UCSD-AML1 (cell line): ENCODE measurements around the gene EIF2S2.

ENCODE experiments used
- DNase-seq: peaks from one replicate; lab custom pipeline; 2025; ENCODE audit not compliant: unreplicated experiment; lab: John Stamatoyannopoulos, UW

EIF2S2 gene

DNA sequence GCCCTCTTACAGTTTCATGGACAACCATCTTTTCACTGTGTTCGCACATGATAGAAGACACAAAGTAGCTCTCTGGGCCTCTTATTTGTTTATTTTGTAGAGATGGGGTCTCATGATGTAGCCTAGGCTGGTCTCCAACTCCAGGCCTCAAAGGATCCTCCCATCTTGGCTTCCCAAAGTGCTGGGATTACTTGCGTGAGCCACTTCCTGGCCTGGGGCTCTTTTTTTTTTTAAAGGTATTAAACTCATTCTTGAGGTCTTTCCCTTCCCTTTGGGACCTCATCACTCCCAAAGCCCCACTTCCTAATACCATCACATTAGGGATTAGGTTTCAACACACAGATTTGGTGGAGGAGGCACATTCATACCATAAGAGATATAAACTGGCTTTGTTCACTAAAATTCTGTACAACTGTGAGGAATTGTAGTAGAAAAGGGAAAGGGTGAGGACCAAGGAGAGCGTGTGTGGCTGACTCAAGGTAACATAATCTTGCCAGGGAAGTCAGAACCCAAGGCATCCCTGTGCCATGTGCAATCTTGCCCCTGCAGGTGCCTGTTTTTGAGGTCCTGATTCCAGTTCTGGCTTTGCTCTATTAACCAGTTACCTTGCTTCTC, 45.5 kb downstream of the EIF2S2 start:
- DNase-seq = no peak

DNA sequence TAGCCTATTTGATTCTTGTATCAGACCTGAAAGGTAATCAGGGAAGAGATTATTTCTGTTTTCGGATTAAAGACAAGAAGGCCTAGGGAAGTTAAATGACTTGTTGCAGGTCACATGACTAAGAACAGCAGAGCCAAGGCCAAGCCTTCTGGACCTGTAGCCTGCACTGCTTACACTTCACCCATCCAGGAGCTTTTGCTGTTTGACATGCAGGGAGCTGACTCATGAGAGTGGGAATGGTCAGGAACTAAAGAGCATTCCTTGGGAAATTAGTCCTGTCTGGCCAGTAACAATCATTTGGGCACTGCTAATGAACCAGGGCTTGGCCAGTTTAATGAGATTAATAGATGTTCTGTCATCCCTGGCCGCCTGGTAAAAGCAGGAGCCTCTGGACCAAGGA, 46.8 kb downstream of the EIF2S2 start:
- no peak for DNase-seq

DNA sequence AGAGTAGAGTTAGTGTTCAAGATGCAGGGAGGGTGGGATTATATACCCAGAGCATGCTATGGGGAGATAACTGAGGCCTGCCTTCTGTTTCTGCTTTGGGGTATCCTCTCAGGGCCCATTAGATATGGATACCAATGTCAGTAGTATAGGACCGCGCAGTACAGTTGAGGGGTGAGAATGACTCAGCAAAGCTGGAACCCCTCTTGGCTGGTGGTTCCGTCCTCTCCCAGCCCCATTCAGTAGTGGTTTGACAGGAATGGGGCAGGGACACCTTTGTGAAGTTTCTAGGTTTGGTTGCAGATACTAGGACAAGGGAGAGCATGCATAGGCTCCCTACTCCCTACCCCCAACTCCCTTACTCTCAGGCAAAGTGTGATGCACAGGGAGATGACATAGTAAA, 47.8 kb downstream of the EIF2S2 start:
- no peak for DNase-seq

DNA sequence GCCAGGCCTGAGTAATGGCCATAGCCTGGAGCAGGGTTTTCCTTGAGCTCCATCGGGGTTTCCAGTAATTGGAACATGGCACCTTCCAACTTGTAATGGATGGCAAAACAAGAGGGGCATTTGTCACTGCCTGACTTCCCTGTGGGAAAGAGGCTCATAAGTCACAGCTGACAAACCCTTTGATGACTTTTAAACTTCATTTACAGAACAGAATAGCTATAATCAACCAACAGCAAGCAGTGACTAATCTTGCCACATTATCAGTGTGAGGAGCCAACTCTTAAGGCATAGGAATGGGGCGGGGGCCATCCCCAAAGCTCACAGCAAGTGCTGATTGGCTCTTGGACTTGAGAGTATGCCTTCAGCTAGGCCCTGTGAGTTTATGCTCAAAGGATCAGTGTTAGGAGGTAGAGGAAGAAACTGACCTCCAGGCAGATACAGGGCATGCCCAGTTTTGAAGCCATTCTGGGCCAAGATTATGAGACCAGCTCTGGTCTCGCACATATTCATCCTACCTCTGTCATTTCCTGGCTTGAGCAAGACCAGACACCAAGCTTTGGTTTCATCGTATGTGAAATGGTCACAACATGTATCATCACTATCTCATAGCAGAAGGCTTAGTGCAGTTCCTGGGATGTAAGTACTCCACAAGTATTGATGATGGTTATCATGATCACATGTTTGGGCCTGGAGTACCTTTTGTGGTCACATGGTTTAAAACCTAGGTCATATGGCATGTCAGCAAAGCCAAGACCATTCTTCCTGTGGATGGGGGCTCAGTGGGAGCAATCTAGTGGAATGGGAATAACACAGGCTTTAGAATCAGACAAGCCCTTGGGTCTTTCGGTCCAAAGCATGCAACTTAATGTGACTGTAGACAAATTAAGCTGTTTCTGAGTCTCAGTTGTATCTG, 49.2 kb downstream of the EIF2S2 start:
- no peak for DNase-seq

DNA sequence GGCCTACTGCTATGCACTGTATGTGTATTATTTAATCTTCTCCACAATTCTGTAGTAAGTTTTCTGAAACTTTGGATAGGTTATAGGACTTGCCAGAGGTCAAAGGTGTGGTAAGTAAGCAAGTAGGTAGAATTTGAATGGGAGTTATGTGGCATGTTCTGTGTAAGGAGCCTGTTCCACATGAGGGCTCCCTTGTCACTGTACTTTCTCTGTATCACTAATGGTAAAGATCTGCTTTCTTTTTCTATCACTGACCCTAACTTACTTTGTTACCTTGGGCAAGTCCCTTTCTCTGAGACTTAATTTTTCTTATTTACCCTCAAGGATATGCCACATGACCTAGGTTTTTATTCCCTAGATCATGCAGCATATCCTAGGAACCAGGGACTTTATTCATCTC, 50.3 kb downstream of the EIF2S2 start:
- DNase-seq = no peak

DNA sequence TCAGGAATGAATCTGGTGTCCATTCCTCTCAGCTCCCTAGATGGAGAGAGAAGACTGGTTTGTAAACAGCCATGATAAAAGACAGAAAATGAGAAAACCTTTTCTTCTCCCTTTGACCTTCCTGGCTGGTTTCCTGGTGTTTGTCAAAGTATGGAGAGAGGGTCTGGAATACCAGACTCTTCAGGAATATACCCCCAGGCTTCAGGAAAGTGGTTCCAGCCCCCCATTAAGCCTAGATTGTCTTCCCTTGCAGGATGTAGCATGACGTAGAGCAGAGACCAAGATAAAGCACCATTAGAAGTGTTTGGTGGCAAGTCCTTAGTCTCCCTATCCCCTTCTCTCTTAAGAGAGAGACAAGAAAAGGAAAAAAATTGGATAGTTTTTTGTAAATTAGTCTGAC, 51.1 kb downstream of the EIF2S2 start:
- no peak for DNase-seq

DNA sequence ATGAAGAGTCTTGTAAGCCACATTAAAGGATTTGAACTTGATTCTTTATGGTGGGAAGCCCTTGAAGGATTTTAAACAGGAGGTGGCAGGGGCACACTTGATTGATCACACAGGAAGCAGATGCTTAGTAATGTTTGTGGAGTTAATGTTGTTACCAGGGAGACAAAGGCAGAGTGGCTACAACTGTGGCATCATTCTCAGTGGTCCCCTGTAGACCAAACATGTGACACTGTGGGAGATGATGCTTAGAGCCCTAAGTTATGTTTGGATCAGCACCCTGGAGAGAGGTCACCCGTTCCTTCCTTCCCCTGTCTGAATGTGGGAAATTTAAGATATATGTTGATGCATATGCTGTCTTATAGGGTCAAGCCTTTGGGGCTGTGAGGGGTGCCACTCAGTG, 53.2 kb downstream of the EIF2S2 start:
- no peak for DNase-seq

DNA sequence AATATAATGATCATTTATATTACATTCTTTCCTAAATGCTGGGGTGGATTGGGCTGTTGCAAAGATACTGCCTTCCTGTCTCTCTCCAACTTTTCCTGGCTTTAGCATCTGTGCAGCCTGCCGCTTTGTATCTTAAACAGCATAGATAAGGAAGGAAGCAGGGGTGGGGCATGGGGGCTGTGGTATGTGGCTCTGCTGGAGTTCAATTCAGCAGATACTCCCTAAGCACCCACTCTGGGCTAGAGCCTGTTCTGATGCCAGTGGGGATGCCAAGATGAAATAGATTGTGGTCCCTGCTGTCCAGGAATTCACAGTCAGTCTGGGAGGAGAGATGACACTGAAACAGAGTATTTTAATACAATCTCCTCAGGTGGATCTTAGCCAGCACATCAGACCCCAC, 56.8 kb downstream of the EIF2S2 start:
- DNase-seq = peak; percentile 24

DNA sequence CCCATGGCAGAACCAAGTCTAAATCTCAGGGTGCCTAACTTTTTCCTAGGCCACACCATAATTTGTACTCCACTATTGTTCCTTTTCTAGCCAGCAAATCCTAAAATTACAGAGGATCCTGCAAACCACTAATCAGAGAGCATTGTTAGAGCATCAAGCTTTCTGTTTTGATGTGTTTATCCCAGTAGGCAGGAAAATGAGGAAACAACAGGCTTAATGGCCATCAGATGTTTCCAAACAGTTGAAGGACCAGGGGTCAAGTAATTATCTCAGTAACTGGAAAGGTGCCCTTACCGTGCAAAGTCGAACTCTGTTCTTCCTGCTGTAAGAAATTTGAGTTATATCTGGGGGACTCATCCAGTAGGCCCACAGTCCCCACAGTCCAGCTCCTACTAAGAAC, 59.6 kb downstream of the EIF2S2 start:
- no peak for DNase-seq

DNA sequence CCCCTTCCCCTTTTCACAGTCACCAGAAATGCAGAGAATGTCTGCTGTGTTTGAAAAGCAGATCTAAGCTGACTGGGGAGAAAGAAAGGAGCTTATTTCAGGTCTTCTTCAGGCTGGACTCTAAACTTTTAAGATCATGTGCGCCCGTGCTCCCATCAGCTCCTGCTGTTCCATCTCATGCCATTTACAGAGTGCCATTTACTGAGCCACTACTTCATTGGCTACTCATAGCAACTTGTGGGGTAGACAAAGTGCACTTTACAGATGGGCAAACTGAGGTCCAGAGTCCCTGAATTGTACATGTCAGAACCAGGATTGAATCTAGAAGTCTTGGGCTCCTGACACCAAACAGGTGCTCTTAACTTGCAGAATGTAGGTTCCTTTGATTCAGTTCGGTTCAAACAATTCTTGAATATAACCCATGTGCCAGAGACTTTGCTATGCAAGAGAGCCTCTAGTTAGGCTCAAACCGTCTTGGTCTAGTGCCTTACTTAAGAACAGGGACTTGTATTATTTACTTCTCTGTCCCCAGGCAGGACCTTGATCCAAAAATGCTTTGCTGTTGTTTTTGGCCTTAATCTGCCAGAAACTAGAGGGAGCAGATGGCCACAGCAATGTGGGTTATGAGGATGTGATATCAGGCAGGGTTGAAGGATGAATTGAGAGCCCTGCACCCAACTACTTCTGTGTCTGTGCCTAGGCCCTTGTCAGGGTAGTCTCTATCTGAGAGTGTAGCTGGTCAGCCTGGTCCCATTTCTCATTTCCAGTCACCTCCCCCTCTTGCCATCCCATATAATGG, 61.9 kb downstream of the EIF2S2 start:
- no peak for DNase-seq

DNA sequence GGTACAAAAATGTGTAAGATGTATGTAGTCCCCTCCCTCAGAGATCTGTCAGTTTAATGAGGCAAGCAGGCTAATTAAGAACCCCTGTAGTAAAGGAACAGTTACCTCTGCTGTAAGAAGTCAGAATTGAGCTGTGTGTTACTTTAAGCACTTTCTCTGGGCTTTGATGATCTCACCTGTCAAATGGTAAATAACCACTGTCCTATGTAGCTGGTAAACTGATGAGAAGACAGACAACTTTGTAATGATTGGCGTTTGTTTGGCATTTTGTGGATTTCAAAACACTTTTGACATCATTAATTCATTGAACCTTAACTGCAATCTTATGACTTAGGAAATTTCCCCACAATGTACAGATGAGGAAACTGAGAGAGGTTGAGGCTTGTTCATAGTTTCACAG, 62.7 kb downstream of the EIF2S2 start:
- no peak for DNase-seq

DNA sequence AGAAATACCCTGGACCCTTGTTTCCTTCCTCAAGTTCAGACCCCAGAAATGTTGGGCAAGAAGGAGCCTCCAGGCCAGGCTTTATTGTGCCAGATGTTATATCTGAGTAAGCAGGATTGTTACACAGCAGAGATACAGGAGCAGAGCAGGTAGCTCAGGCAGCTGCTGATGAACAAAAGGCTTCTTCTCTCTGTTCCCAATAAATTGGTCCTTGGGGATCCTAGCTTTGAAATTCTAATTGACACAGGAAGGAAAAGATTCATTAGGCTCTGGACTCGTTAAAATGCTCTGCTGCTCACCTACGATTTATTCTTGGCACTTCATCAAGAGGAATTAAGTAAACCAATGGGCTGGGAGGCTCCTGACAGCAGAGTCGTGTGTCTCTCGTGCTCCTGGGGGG, 64.1 kb downstream of the EIF2S2 start:
- DNase-seq = no peak

DNA sequence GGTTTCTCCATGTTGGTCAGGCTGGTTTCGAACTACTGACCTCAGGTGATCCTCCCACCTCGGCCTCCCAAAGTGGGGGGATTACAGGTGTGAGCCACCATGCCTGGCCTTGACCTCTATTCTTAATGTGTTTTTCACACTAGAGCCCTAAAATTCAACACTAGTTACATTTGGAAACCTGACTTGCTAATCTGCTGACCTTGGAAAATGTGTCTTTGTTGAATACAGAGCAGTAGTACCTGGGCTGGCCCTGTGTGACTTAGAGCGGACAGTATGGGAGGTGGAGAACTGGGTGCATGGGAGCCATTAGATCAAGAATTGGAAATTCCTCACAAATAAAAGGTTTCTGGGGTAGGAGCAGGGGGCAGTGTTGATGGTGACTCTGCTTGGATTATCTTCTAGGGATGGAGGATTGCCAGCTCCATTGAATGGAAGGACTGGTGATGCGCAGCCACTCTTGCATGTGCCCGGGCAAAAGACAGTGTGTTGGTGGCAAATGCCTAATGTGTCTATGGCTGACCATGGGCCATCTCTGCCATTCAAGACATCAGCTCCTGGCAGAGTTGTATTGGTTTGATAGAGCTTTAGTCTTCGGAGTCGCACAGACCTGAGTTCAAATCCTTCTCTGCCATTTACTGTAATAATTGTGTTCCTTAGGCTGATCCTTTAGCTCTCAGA, 64.9 kb downstream of the EIF2S2 start:
- no peak for DNase-seq

DNA sequence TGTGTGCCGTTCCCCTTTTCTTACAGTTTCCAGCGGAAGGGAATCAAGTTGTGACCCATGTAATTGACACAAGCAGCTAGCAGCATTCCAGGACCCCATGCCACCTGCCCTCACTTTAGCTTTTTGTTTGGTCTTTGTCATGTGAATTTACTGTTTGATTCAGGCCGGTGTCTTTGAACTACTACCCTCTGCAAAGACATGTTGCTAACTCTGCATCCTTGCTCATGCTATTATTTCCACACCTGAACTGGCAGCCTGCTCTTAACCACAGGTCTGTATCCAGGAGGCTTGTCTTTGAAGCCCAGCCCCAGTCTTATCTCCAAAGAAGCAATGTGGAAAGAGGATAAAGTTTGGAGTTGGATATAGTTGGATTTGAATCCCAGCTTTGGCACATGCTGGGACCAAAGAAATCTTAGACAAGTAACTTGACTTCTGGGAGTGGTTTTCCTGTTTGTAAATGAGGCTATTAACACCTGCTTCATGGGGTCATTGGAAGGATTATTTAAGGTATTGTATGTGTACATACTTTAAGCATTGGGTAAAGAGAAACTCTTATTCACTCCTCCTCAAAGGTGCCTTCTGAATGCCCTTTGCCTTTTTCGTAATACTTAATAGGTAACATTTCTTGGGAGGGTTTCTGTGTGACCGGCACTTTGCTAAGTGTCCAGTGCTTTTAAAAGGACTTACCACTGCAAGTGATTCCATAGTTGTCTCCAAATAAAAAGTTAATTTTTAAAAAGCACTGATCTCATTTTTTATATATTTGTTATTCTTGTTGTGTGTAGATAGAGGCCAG, 65.9 kb downstream of the EIF2S2 start:
- DNase-seq = no peak

DNA sequence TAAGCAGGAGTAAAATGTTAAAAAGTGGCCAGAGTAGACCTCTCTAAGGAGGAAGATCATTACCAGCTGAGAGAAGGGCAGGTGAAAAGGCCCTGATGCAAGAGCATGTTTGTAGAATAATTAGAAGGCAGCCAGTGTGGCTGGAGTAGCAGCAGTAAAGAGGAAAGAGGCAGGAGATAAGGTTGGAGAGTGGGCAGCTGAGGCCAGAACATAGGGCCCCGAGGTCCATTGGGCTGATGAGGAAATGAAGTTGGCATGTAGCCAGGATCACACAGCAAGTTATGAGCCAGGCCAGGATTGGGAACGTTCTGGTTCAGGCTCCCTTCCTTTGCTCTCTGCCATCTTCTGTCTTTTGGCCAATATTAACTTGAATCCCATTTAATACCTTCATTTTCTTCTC, 66.7 kb downstream of the EIF2S2 start:
- no peak for DNase-seq

DNA sequence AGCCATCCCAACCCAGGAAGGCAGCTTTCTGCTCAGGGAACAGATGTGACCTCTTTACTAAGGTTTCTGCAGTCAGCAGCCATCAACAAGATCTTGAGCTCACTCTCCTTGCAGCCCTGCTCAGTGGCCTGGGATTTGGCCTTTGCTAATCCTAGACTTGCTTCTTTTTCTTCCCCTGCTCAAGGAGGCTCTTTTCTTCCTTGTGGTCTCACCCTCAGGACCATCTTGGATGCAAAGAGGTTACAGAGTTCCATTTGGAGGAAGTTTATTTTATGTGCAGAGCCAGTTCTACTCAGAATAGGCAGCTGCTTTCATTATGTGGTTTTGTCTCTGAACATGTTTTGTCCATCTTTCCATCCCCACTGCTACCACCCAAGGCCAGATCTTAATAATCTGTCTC, 69.0 kb downstream of the EIF2S2 start:
- no peak for DNase-seq

DNA sequence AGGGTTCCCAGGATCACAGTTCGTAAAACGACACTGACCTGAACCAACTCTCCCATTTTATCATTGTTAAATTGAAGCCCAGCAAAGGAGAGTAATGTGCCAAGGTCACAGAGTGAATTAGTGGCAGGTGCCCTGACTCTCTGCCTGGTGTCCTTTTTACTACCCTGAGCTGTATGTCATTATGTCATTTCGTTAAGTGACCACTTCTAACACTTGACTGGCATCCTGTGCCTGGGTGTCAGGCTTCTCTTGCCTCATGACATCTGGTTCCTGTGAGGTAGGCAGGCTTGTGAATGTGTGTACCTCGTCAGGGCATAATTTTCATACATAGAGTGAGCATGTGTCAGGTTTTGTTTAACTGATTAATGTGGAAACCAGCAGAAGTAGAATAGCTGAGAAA, 69.8 kb downstream of the EIF2S2 start:
- DNase-seq = no peak

DNA sequence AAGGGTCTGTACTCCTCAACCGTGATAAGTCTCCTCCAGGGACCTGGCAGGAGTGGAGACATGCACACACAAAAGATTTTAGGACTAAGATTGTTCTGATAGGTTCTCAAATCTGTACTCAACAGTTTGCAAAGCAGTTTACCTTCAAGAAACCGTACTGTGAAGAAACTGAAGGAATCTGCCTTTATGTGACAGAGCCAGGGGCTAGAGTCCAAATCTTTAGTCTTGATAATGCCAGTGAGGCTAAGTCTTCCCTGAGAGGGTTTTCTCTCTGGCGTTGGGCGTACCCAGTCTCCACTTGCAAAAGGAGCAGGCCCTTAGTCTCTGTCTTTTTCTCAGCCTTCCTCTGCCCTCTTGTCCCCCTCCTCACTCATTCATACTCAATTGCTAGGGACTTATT, 70.8 kb downstream of the EIF2S2 start:
- DNase-seq = no peak

DNA sequence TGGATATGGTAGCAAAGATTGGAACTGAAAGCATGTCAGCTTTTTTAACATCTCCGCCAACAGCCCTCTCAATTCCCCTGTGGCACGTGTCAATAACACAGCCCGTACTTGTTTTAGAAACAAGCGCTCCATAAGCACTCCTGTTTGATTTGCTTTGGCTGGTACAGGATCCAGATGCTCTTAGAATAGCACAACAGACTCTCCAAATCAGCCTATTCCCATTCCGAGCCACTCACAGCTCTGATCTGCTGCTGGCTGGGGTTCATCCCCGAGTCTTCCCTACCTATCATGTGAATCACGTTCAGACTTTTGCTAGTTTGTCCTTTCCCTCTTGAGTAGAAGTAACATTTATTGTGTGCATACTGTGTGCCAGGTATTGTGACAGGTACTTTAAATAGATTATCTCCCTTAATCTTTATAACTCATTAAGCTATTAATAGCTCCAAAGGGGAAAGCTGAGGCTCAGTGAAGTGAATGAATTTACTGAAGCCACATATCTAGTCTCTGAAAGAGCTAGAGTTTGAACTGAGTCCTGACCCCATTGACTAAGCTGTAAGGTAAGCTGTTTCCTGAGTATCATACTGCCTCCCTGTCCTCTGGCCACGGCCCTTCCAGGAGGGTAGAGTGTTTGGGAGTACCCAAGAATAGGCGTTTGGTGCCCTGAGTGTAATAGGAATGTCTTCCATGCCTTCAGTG, 71.6 kb downstream of the EIF2S2 start:
- no peak for DNase-seq
